ENCODE measurements around the gene ID3. TPM values are rescaled to one million over a fixed set of nuclear protein-coding genes. Genes with fewer than 3 reads are reported as not detected.
A peak's percentile ranks its signal among the peaks of the same experiment; 100 is the strongest.

ID3 gene, protein sequence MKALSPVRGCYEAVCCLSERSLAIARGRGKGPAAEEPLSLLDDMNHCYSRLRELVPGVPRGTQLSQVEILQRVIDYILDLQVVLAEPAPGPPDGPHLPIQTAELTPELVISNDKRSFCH
- total RNA-seq, result 100 to 1,000 TPM in 3 of 4 donors, 10 to 100 TPM in 1; 81.2 to 209 (median 122) TPM

DNA sequence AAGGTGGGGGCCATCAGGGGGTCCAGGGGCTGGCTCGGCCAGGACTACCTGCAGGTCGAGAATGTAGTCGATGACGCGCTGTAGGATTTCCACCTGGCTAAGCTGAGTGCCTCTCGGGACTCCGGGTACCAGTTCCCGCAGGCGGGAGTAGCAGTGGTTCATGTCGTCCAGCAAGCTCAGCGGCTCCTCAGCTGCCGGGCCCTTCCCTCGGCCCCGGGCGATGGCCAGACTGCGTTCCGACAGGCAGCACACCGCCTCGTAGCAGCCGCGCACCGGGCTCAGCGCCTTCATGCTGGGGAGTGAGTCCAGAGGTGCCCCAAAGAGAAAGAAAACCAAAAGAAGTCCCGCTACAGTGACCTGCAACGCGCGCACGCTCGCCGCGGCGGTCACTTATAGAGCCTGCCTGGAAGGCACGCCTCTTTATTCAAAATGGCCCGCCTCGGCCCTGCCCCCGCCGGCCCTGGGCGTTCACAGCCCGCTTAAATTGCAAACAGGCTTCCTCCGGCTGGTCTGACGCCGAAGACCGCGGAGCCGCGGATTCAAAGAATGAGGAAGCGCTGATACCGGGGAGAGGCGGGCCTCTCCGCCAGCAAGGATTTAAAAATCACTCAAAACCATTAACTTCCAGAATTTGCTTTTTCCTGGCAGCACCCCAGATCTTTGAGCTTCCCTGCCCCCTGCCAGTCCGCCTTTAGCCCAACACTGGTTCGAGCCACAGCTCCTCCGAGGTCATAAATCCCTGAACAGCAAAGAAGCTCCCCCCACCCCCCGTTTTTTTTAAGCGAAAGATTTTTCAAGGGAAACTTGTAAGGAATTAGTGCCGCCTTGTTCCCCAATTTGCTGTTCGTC, at the start of gene ID3:
Gene ID3 (minus strand): TSS at position 366 of the 849 bp plus-strand sequence. CDS start 75 bp downstream, at position 291.
- 0 to 1% methylated on average over 20 to 32 of the region's 57 CpGs for whole genome bisulfite sequencing, 2 donors
- H3K4me3 ChIP-seq (ENCODE audit: low read depth, poor library complexity, severe bottlenecking), result peak within 1 kb of the TSS; percentile 77
- DNase-seq (ENCODE audit: low spot score in 2 of 2), result peak; percentile 97 to 100
- TF ChIP-seq, protein P1, sequence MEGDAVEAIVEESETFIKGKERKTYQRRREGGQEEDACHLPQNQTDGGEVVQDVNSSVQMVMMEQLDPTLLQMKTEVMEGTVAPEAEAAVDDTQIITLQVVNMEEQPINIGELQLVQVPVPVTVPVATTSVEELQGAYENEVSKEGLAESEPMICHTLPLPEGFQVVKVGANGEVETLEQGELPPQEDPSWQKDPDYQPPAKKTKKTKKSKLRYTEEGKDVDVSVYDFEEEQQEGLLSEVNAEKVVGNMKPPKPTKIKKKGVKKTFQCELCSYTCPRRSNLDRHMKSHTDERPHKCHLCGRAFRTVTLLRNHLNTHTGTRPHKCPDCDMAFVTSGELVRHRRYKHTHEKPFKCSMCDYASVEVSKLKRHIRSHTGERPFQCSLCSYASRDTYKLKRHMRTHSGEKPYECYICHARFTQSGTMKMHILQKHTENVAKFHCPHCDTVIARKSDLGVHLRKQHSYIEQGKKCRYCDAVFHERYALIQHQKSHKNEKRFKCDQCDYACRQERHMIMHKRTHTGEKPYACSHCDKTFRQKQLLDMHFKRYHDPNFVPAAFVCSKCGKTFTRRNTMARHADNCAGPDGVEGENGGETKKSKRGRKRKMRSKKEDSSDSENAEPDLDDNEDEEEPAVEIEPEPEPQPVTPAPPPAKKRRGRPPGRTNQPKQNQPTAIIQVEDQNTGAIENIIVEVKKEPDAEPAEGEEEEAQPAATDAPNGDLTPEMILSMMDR (IDR thresholded peaks at IDR 0.05), result no peak
- TF ChIP-seq POLR2A (IDR thresholded peaks at IDR 0.05), result peak in 1 of 2 donors; percentile 62
- intact Hi-C loops (cut with DNase I; ENCODE audit: low total_unique reads), result loop anchor here (5.0 kb wide), 1 partner anchor 33 kb away; no protein-coding TSS in a partner anchor

- TF ChIP-seq, protein P1 (IDR thresholded peaks at IDR 0.05), result no peak
- no peak for TF ChIP-seq POLR2A (IDR thresholded peaks at IDR 0.05)
These were observed 48.6 kb upstream of the ID3 start for GRCh38 chr1:23607944-23608343.

GRCh38 chr1:23601968-23602876, 42.9 kb upstream of the ID3 start:
- intact Hi-C loops (cut with DNase I; ENCODE audit: low total_unique reads), result no loop called here
- no peak overlapping the region for H3K4me3 ChIP-seq (ENCODE audit: low read depth, poor library complexity, severe bottlenecking)
- 82 to 83% methylated on average over 10 of the region's 10 CpGs for WGBS, 2 donors
- no peak for DNase-seq (ENCODE audit: low spot score in 2 of 2)
- TF ChIP-seq POLR2A (IDR thresholded peaks at IDR 0.05), result no peak
- TF ChIP-seq, protein P1 (IDR thresholded peaks at IDR 0.05), result no peak

More at GRCh38 chr1:23607944-23608343, 48.6 kb upstream of the ID3 start:
- no peak for DNase-seq (ENCODE audit: low spot score in 2 of 2)
- WGBS, 2 donors, result 76 to 78% methylated on average over 4 of the region's 4 CpGs
- H3K4me3 ChIP-seq (ENCODE audit: low read depth, poor library complexity, severe bottlenecking), result no peak overlapping the region
- intact Hi-C loops (cut with DNase I; ENCODE audit: low total_unique reads), result no loop called here

GRCh38 chr1:23601135-23601967, 42.0 kb upstream of the ID3 start:
- WGBS, 2 donors, result 77 to 90% methylated on average over 11 of the region's 11 CpGs
- intact Hi-C loops (cut with DNase I; ENCODE audit: low total_unique reads), result no loop called here
- TF ChIP-seq, protein P1 (IDR thresholded peaks at IDR 0.05), result no peak
- no peak for TF ChIP-seq POLR2A (IDR thresholded peaks at IDR 0.05)
- no peak for DNase-seq (ENCODE audit: low spot score in 2 of 2)
- H3K4me3 ChIP-seq (ENCODE audit: low read depth, poor library complexity, severe bottlenecking), result no peak overlapping the region

- no peak overlapping the region for H3K4me3 ChIP-seq (ENCODE audit: low read depth, poor library complexity, severe bottlenecking)
- TF ChIP-seq, protein P1 (IDR thresholded peaks at IDR 0.05), result no peak
- TF ChIP-seq POLR2A (IDR thresholded peaks at IDR 0.05), result no peak
- WGBS, 2 donors, result 82 to 87% methylated on average over 6 of the region's 6 CpGs
These were observed 41.0 kb upstream of the ID3 start for GRCh38 chr1:23600283-23600682.

More at GRCh38 chr1:23600283-23600682, 41.0 kb upstream of the ID3 start:
- intact Hi-C loops (cut with DNase I; ENCODE audit: low total_unique reads), result no loop called here
- DNase-seq (ENCODE audit: low spot score in 2 of 2), result no peak
